Colonic mucosa (tissue), 4 donors: ENCODE data around the gene SPDYE1. TPM values are rescaled to one million over a fixed set of nuclear protein-coding genes. Genes with fewer than 3 reads are reported as not detected.
"Not testable (repeated sequence)": the region's sequence is repeated elsewhere in the genome, so short reads cannot be mapped to it uniquely, and the experiment has no call there.

Experiments used
- DNase-seq: peaks from one replicate; pipeline ENCODE4 v3.0.0-alpha.2; 2020
- H3K27ac ChIP-seq: fragments of 200-600 bp; one replicate; pipeline ENCODE4 v1.8.0; 2021
- H3K27me3 ChIP-seq: fragments of 200-600 bp; one replicate; pipeline ENCODE4 v1.8.0; 2021
- H3K36me3 ChIP-seq: fragments of 200-600 bp; one replicate; pipeline ENCODE4 v1.8.0; 2021
- H3K4me1 ChIP-seq: fragments of 200-600 bp; one replicate; pipeline ENCODE4 v1.8.0; 2021; ENCODE audit warnings: mild to moderate bottlenecking
- H3K4me3 ChIP-seq: fragments of 200-600 bp; one replicate; pipeline ENCODE4 v1.8.0; 2021
- H3K9ac ChIP-seq, 2 donors: one replicate each; pipeline ENCODE4 v1.7.0; 2013; ENCODE audit warnings: control low read depth in 2 of 2, low read depth in 2 of 2, low read length in 2 of 2
- H3K9me3 ChIP-seq: fragments of 200-600 bp; one replicate; pipeline ENCODE4 v1.8.0; 2021
- CTCF ChIP-seq: fragments of 200-600 bp; IDR thresholded peaks from one replicate; pipeline ENCODE4 v1.8.0; 2022; ENCODE audit warnings: antibody characterized with exemption, mild to moderate bottlenecking
- intact Hi-C: fragments of 100-400 bp; cut with DNase I; formaldehyde crosslinking; loops from one replicate; pipeline ENCODE4 v1.14.1; 2022
- total RNA-seq, 2 donors: library from RNA; stranded (reverse); fragmentation: NEBNext Ultra II Directional in 1 of 2; extraction: Animal tissue kit (Norgen Biotek cat#: 25700) in 1 of 2; gene quantifications; one replicate each; pipeline ENCODE4 v1.2.1, GENCODE V29; 2021
- donor health status: healthy.
- donor health status: DM: no; HTN: no; CAD: no.
- donor health status: DM: no; HTN: no; CAD: no.

Gene SPDYE1
- total RNA-seq, 2 donors from 2014 or later = not detected

- H3K36me3 ChIP-seq, H3K9me3 ChIP-seq, H3K27me3 ChIP-seq, H3K9ac ChIP-seq, H3K4me3 ChIP-seq, H3K4me1 ChIP-seq, H3K27ac ChIP-seq, DNase-seq, intact Hi-C loops: not testable (repeated sequence)
Observed at GRCh38 chr7:43969586-43969985, 28.1 kb upstream of the SPDYE1 start.

- H3K27ac ChIP-seq, H3K9ac ChIP-seq, H3K36me3 ChIP-seq, DNase-seq, H3K27me3 ChIP-seq, H3K4me1 ChIP-seq, H3K4me3 ChIP-seq, intact Hi-C loops, H3K9me3 ChIP-seq: not testable (repeated sequence)
Observed at GRCh38 chr7:43970698-43971097, 27.0 kb upstream of the SPDYE1 start.

GRCh38 chr7:43974033-43974573 lies 23.6 kb upstream of the SPDYE1 start:
- H3K4me3 ChIP-seq, H3K27ac ChIP-seq, intact Hi-C loops, DNase-seq, H3K9ac ChIP-seq, H3K36me3 ChIP-seq, H3K9me3 ChIP-seq, H3K4me1 ChIP-seq, H3K27me3 ChIP-seq: not testable (repeated sequence)

- H3K4me1 ChIP-seq, H3K36me3 ChIP-seq, H3K27ac ChIP-seq, H3K4me3 ChIP-seq, DNase-seq, H3K9me3 ChIP-seq, H3K27me3 ChIP-seq, H3K9ac ChIP-seq, intact Hi-C loops: not testable (repeated sequence)
Observed at GRCh38 chr7:43974725-43975482, 22.8 kb upstream of the SPDYE1 start.

GRCh38 chr7:43977525-43977924 lies 20.2 kb upstream of the SPDYE1 start:
- H3K27ac ChIP-seq = no peak overlapping the region
- no peaks in the 10 kb centered on the region for H3K36me3 ChIP-seq
- no peak for TF ChIP-seq CTCF
- DNase-seq = no peak
- H3K9me3 ChIP-seq = no peaks in the 10 kb centered on the region
- no peak overlapping the region for H3K9ac ChIP-seq
- H3K4me1 ChIP-seq = no peaks in the 10 kb centered on the region
- intact Hi-C loops = no loop called here
- H3K4me3 ChIP-seq = no peak overlapping the region
- no peaks in the 10 kb centered on the region for H3K27me3 ChIP-seq

GRCh38 chr7:43978102-43978501 lies 19.6 kb upstream of the SPDYE1 start:
- H3K9me3 ChIP-seq, H3K9ac ChIP-seq, H3K27me3 ChIP-seq, H3K4me1 ChIP-seq, H3K4me3 ChIP-seq, H3K27ac ChIP-seq, DNase-seq, H3K36me3 ChIP-seq, intact Hi-C loops: not testable (repeated sequence)

GRCh38 chr7:43982848-43983247 lies 14.8 kb upstream of the SPDYE1 start:
- intact Hi-C loops, H3K36me3 ChIP-seq, H3K4me3 ChIP-seq, H3K4me1 ChIP-seq, H3K9me3 ChIP-seq, H3K27me3 ChIP-seq, H3K9ac ChIP-seq, H3K27ac ChIP-seq: not testable (repeated sequence)
- peak; percentile 35 for DNase-seq

- H3K9me3 ChIP-seq, H3K27me3 ChIP-seq, DNase-seq, H3K4me3 ChIP-seq, H3K36me3 ChIP-seq, H3K4me1 ChIP-seq, intact Hi-C loops, H3K9ac ChIP-seq, H3K27ac ChIP-seq: not testable (repeated sequence)
Observed at GRCh38 chr7:43983736-43984135, 14.0 kb upstream of the SPDYE1 start.
